NCI-H2227 treated with DMSO at 0.1 percent for 48 hours (cell line): ENCODE data around the gene DNM2.
"Not testable (repeated sequence)": the region's sequence is repeated elsewhere in the genome, so short reads cannot be mapped to it uniquely, and the experiment has no call there.

Source experiments
- DNase-seq: peaks from one replicate; lab custom pipeline; 2025; lab: John Stamatoyannopoulos, UW

DNM2 gene

DNA sequence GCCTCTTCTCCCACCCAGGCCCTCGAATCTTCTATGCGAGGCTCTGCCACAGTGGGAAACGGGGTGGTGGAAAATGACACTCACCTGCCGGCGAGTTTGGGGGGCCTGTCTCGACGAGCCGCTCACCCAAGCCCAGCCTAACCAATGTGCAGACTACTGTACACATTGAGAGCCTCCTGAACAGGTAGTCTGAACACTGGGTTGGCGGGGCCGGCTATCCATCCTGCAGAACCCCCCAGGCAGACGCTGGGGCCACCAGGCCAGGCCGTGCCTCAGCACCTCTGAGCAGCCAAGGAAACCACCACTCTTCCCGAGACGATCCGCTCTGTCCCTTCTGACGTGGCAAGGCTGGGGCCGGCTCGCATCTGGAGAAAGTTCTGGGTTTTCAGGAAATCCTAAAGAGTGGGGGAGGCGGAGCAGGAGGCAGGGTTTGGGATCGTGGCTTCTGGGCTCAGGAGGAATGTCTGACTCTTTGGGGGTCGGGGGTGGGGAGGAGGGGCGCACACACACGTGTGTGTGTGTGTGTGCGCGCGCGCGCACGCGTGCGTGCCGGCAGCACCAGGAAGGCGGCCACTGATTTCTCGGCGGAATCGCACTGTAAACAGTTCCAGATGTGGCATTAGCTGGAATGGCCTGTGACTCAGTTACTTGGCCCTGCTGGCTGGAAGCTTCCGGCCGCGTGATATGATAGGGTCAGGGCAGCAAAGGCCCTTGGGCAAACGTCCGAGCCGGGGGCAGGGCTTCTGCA, 99.6 kb downstream of the DNM2 start:
- DNase-seq = no peak

DNA sequence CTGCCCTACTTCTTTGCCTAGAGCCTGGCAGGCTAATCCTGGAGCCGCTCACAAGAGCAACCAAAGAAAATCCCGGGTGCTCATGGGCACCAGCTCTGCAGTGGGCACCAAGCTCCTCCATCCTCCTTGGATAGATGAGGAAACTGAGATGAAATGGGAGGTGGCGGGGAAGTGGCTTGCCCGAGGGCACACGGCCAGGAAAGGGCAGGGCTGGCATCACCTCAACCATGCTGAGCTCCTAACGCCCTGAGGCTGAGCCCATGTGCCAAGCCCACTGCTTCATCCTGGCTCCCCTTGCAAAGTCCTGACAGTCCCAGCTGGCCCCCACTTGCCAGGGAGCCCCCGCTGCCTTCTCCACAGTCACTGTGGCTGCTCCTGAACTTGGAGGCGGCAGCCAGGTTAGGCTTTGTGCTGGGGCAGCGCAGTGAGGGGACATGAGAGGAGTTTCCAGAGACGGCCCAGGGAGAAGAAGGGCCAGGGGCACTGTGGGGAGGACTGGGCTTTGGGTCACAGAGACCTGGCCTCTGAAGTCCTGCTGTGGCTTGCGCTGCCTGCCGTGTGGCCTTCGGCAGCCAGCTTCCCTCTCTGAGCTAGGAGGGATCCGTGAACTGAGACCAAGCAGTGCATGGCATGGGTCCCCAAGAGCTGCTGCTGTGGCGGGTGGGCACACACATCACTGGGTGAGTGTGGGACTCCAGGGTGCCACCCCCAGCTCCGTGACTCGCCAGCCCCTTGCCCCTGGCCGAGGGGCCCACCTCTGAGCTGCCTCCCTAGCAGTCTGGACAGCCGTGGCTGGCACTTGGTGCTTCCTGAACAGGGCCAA, 100.6 kb downstream of the DNM2 start:
- DNase-seq = no peak

DNA sequence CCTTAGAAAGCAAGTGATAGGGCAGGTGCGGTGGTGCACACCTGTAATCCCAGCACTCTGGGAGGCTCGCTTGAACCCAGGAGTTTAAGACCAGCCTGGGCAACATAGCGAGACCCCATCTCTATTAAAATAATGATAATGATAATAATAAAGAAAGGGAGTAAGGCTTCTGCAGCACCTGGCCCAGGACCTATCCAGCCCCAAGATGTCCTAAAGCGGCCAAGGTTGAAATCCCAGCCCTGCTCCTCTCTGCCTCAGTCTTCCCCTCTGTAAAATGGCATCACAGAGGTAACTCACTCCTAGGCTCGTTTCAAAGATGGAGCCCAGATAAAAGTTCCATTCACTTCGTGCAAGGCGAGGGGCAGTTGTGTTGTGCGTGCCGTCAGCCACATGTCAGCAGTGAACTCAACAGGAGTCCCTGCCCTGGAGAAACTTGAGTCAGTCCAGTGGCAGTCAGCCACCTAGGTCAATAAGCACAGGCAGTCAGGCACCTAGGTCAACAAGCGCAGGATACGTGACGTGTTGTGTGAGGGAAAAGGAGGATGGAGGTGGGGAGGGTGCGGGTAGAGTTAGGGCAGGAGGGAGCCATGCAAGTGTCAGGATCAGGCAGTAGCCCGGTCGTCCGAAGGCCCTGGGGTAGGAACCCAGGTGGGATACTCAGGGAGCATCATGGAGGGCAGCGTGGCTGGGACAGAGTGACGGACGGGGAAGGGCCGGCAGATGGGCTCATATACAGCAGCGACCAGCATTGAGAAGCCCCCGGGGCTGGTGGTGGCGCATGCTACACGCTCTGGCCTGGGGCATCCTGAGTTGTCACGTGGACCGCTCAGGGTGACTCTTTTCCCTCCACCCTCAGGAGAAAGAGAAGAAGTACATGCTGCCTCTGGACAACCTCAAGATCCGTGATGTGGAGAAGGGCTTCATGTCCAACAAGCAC, 101.5 kb downstream of the DNM2 start:
- no peak for DNase-seq

DNA sequence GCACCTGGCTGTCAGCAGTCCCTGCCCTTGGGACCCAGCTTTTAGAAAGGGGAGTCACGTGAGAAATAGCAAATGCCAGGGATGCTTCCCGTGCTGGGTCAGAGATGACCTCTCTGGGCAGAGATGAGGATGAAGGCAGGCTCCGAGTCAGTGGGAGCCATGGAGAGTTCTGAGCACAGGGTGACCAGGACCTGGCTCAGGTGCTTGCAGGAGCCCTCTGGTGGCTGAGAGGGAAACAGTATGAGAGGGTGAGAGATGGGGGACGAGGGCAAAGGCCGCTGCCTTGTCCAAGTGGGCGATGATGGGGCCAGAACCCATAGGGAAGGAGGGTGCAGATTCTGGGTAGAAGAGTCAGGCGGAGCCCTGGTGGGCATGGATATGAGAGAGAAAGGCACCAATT, 102.3 kb downstream of the DNM2 start:
- no peak for DNase-seq

DNA sequence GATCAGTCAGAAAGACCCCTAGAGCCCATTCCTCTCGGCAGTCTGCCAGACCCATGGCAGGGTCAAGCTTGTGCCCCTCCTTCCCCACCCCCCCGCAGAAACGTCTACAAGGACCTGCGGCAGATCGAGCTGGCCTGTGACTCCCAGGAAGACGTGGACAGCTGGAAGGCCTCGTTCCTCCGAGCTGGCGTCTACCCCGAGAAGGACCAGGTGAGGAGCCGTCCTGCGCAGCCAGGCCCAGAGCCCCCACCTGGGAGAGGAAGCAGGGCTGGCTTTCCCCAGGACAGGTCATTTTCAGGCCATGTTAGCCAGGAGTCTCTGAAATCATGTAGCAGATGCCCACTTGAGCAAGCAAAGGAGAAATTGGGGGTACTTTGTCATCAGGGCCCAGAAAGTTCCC, 105.8 kb downstream of the DNM2 start:
- no peak for DNase-seq

DNA sequence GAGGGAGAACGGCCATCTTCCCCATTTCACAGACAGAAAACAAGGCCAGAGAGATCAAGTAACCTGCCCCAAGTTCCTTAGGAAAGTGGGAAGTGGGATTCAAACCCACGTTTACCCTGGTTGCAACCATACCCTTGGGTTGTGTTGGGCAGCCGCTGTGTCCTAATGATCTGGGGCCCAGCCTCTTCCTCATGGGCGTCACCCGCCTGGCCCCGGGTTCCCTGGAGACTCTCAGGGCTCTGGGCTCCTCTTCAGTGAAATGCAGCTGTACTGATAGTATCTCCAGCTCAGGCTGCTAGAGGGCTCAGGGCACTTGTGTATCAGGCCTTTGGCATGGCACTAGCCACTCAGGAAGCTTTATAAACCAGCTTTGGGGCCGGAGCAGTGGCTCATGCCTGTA, 108.4 kb downstream of the DNM2 start:
- no peak for DNase-seq

DNA sequence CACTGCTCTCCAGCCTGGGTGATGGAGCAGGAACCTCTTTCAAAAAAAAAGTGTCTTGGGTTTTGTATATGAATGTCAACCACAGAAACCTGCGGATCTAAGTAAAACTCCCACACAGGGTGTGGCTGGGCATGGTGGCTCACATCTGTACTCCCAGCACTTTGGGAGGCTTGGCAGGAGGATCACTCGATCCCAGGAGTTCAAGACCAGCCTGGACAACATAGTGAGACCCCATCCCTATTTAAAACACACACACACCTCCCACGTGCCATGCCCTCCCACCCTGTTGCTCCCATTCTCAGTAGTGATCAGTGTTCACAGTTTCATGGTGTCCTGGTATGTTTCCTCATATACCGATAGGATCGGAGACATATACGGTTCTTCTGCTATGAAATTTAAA, 109.0 kb downstream of the DNM2 start:
- no peak for DNase-seq

DNA sequence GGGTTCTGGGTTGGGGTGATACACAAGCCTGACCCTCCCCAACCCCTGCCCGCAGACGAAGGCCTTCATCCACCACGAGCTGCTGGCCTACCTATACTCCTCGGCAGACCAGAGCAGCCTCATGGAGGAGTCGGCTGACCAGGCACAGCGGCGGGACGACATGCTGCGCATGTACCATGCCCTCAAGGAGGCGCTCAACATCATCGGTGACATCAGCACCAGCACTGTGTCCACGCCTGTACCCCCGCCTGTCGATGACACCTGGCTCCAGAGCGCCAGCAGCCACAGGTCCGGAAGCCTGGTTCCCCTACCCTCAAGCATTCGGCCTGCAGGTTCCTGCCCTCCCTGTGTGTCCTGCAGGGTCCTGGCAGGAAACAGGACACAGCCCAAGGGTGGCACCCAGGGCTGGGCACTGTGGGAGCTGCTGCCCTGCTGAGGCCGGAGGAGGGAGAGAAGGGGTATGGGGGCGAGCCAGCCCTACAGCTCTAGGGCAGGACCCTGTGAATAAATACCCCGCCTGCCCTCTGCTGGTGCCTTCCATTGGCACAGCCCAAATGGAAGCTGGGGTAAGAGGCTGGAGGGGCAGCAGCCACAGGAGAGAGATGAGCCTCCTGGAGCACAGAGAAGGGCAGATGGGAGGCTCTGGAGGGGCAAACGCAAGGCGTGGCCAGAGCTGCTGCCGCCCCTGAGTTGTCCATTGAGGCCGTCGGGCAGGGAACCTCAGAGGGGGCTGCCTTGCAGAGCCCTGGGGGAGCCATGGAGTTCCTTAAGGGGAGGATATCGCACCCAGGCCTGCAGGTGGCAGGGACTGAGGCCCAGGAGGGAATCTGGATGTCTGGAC, 111.3 kb downstream of the DNM2 start:
- no peak for DNase-seq

DNA sequence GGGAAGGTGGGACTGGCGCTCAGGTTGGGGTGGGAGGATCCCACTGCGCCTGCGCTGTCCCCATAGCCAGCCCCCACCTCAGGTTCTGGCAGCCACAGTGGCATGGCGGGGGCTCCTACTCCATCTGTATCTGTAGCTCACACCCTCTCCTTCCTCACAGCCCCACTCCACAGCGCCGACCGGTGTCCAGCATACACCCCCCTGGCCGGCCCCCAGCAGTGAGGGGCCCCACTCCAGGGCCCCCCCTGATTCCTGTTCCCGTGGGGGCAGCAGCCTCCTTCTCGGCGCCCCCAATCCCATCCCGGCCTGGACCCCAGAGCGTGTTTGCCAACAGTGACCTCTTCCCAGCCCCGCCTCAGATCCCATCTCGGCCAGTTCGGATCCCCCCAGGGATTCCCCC, 112.1 kb downstream of the DNM2 start:
- no peak for DNase-seq

DNA sequence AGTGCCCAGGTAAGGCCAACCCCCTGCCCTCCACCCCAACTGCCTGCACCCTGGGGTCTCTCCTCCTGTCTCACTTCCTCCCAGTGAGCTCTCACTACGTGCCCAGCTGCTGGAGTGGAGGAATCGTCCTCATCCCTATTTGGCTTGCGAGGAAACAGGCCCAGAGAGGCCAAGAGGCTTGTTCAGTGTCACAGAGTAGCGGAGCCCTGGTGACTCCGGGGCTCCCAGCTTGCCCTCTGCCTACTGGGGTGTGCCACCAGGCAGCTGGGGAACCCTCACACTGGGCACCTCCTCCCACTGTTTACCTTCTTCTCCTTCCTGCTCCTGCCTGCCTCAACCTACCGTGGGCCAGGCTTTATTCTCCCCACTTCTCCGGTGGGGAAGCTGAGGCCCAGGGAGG, 112.5 kb downstream of the DNM2 start:
- DNase-seq = no peak

DNA sequence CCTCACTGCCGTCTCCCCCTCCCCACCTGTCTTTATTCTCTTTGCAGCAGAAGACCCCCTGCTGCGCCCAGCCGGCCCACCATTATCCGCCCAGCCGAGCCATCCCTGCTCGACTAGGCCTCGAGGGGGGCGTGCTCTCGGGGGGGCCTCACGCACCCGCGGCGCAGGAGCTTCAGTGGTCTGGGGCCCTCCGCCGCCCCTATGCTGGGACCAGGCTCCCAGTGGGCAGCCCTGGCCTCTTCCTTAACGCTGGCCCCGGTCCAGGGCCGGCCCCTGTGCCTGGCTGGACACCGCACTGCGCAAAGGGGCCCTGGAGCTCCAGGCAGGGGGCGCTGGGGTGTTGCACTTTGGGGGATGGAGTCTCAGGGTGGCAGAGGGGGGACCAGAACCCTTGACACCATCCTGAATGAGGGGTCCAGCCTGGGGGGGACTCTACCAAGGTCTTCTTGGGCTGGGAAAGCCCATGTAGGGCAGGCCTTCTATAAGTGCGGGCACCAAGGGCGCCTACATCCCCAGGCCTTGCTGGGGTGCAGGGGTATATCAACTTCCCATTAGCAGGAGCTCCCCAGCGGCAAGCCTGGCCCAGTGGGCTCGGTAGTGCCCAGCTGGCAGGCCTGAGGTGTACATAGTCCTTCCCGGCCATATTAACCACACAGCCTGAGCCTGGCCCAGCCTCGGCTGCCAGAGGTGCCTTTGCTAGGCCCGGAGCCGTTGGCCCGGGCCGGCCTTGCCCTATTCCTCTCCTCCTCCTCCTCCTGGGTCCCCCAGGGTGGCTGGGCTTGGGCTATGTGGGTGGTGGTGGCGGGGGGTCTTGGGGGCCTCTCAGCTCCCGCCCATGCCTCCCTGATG, 113.3 kb downstream of the DNM2 start:
- no peak for DNase-seq

DNA sequence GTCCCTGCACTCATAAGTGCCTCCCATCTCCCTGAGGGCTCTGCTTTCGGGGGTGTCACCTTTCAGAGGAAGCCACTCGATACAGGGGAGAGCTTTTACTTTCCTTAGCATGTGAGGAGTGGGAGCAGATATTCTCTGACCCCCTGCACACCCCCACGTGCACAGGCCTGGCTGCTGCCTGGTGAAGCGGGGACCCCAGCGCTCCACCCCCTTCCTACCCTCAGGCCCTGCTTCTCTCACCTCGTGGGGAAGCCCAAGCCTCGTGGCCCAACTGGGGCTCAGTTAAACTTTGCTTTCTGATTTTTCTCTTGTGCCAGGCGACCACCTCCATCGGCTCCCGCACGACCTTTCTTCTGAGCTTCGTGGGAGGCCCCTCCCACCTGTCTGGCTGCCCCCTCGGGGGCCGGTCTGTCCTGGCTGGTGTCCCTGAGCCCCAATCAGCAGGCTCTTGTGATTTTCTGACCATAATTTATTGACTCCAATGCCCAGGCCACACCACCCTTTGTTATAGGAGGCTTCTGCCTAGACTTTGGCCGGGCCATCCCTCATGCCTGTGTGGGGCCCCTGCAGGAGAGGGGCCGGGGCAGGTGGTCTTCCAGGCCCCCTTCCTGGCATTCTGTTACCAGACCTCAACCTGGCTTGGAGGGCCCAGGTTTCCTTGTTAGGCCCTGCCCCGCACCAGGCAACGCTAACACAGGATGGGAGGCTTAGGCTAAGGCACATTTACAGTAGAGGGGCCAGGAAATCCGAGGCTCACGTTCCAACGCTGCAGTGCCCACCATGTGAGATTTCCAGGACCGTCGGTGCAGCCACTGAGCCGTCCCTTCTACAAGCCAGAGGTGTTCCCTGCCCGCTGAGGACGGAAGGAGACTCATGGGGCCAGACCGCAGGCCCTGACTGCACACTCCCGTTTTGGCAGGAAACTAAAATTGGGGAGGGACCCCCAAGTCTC, 114.4 kb downstream of the DNM2 start:
- DNase-seq = no peak

DNA sequence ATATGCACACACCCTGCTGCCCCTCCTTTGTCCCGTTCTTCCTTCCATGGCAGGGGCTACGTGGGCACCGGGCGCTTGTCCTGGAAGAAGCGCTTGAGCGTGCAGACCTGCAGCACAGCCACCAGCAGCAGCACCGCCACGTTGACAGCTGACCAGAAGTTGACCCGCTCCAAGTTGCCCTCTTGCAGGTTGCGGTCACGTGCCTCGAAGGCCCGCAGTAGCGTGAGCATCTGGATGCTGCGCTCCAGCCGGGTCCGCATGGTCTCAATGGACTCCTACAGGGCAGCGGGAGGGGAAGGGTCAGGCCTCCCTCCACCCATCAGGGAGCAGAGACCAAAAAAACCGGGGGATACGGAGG, 115.0 kb downstream of the DNM2 start:
- no peak for DNase-seq

DNA sequence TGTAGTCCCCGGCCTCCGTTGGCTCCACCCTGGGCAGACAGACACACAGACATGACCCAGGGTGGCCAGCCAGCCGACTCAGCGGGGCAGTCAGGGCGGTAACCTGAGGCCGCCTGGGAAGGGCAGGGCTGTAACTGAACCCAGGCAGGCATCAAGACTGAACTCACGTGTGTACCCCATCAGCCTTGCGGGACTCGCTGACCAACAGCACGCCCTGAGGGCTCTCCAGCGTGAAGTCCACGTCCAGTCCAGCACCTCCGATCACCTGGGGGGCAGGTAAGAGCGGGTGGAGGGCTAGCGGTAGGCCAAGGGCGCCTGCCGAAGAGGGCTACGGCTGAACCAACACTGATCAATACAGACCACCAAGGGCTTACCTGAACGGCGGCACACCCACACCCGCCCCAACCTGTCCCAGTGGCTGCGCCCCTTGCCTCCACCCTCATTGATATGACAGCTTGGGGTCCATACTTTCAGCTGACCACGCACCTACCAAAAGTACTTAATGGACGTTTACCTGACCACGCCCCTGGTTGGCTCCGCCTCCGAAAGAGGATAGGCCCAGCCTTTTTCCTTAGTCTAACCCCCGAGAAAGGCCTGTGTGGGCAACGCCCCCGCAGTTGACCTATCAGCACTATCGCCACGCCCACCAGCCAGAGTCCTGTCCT, 117.3 kb downstream of the DNM2 start:
- no peak for DNase-seq

DNA sequence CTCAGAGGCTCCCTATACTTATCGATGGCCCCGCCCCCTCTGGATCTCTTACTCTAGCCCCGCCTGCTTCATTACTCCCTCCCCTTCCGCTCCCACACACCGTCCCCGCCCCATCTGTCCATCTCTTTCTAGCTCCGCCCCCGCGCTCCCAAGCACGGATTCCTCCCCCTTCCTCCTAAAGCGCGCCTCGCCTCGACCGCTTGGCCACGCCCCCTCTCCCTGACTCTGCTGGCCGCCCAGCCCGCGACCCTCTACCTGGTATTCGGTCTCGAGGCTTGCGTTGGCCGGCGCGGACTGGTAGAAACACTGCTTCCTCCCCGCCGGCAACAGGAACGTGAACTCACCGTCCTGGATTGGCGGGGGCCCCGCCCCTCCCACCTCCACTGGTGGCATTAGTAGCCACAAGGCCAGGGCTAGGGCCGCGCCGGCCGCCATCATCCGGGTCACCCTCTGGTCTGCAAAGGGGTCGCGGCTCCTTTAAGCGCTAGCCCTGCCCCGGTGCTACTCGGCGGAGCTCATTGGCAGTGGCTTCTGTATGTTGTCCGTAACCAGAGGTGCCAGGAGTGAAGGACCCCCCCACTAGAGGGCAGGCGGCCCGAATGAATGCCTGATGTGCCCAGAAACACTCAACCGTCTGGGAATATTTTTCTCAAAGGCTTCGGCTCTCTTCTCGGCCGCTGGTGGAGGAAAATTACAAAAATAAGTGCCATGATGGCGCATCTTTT, 118.0 kb downstream of the DNM2 start, which contains the start of gene TMED1:
TMED1 (minus strand) TSS at position 459 of the 725 bp plus-strand sequence; CDS start at position 438, 21 bp downstream.
- peak; percentile 98 for DNase-seq

DNA sequence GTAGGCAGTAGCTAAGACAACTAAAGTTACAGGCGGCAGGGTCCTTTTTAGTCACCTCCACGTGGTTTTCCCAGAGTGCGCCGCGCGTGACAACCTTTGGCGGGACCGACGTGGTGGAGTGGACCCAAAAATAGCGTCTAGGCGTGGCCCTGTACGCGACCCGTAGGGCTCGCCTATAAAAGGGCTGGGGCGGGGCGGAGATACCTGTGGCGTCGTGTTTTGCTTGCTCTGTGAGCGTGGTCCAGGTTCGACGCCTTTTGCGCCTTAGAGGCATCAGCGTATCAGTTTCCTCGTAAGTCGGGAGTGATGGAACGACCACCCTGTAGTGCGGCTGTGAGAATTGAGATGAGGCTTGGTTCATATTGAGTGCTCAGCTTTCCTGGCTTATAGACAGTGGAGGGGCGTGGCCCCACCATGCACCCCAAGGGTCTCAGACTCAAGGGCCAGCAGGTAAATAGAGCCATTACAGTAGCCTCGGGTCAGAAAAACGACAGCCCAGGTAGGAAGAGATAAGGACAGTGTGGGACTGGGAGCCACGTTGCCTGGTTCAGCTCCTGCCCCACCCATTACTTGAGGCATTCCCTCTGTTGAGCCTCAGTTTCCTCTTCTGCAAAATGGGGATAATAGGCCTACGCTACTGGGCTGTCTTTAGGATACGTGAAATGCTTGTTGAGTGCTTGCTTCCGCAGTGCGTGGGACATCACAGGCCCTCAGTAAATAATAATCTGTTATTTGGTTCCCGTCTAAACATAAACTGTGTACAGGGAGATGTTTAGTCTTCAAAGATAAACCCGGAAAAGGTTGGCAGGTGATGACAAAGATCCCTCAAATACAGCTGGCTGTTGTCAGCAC, 118.8 kb downstream of the DNM2 start:
- peak; percentile 97 for DNase-seq

DNA sequence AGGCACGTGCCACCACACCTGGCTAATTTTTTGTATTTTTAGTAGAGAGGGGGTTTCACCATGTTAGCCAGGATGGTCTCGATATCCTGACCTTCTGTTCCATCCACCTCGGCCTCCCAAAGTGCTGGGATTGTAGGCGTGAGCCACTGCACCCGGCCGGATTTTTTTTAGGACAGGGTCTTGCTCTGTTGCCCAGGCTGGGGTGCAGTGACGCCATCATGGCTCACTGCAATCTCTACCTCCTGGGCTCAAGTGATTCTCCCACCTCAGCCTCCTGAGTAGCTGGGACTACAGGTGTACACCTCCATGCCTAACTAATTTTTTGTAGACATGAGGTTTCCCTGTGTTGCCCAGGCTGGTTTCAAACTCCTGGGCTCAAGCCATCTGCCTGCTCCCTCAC, 119.8 kb downstream of the DNM2 start:
- DNase-seq = not testable (repeated sequence)
